ENCODE results near the gene STAB2. TPM values are rescaled to one million over a fixed set of nuclear protein-coding genes. Genes with fewer than 3 reads are reported as not detected.

STAB2 gene
- polyA plus RNA-seq, 1 donor from 2014 or later, result not detected

GRCh38 chr12:103705927-103706326 lies 118.9 kb downstream of the STAB2 start:
- no peaks in the 10 kb centered on the region for H3K79me2 ChIP-seq (replicated peaks; ENCODE audit: insufficient read depth, low read length)
- H3K27ac ChIP-seq (ENCODE audit: low read length), result no peak overlapping the region
- no peak overlapping the region for H2AFZ ChIP-seq (ENCODE audit: low read depth, low read length)
- no peaks in the 10 kb centered on the region for H3K27me3 ChIP-seq (ENCODE audit: insufficient read depth, low read depth, low read length)
- no peak overlapping the region for H3K9ac ChIP-seq (ENCODE audit: low read length)
- no peaks in the 10 kb centered on the region for H4K20me1 ChIP-seq (ENCODE audit: insufficient read depth)
- H3K9me3 ChIP-seq (ENCODE audit: low read length), result no peaks in the 10 kb centered on the region
- TF ChIP-seq CTCF (IDR thresholded peaks at IDR 0.05; ENCODE audit: poor library complexity, severe bottlenecking), result no peak
- TF ChIP-seq EZH2 (IDR thresholded peaks at IDR 0.05; ENCODE audit: borderline replicate concordance, insufficient read depth, low read length, poor library complexity, severe bottlenecking), result no peak
- TF ChIP-seq RAD21 (conservative IDR thresholded peaks at IDR 0.05), result no peak
- no peak for TF ChIP-seq EP300 (conservative IDR thresholded peaks at IDR 0.05; ENCODE audit: poor library complexity, severe bottlenecking)
- TF ChIP-seq MXI1 (conservative IDR thresholded peaks at IDR 0.05; ENCODE audit: poor library complexity, severe bottlenecking), result no peak
- TF ChIP-seq TAF1 (IDR thresholded peaks at IDR 0.05; ENCODE audit: low read depth), result no peak
- TF ChIP-seq REST (IDR thresholded peaks at IDR 0.05; ENCODE audit: borderline replicate concordance), result no peak
- TF ChIP-seq SMC3 (conservative IDR thresholded peaks at IDR 0.05; ENCODE audit: poor library complexity), result no peak
- no peak for TF ChIP-seq POLR2AphosphoS5 (IDR thresholded peaks at IDR 0.05)
- H3K36me3 ChIP-seq (ENCODE audit: insufficient read depth, low read length), result no peaks in the 10 kb centered on the region
- no peaks in the 10 kb centered on the region for H3K9me2 ChIP-seq (ENCODE audit: insufficient read depth, low read length)
- H3K4me2 ChIP-seq (ENCODE audit: low read length), result no peak overlapping the region
- no peak overlapping the region for H3K4me3 ChIP-seq (ENCODE audit: low read length)
- H3F3A ChIP-seq (ENCODE audit: insufficient read depth, low read length, poor library complexity, severe bottlenecking), result no peaks in the 10 kb centered on the region

GRCh38 chr12:103707446-103707845 lies 120.4 kb downstream of the STAB2 start:
- TF ChIP-seq MXI1 (conservative IDR thresholded peaks at IDR 0.05; ENCODE audit: poor library complexity, severe bottlenecking), result no peak
- no peak for TF ChIP-seq EZH2 (IDR thresholded peaks at IDR 0.05; ENCODE audit: borderline replicate concordance, insufficient read depth, low read length, poor library complexity, severe bottlenecking)
- no peak for TF ChIP-seq REST (IDR thresholded peaks at IDR 0.05; ENCODE audit: borderline replicate concordance)
- no peak for TF ChIP-seq RAD21 (conservative IDR thresholded peaks at IDR 0.05)
- TF ChIP-seq TAF1 (IDR thresholded peaks at IDR 0.05; ENCODE audit: low read depth), result no peak
- no peak for TF ChIP-seq SMC3 (conservative IDR thresholded peaks at IDR 0.05; ENCODE audit: poor library complexity)
- no peak for TF ChIP-seq EP300 (conservative IDR thresholded peaks at IDR 0.05; ENCODE audit: poor library complexity, severe bottlenecking)
- no peak for TF ChIP-seq CTCF (IDR thresholded peaks at IDR 0.05; ENCODE audit: poor library complexity, severe bottlenecking)
- no peak for TF ChIP-seq POLR2AphosphoS5 (IDR thresholded peaks at IDR 0.05)
- Histone ChIP-seq H3K27me3 (ENCODE audit: insufficient read depth, low read depth, low read length) (no peaks in the 10 kb centered on the region), H3K9ac (ENCODE audit: low read length) (no peak overlapping the region), H3K4me2 (ENCODE audit: low read length) (no peak overlapping the region), H3K79me2 (replicated peaks; ENCODE audit: insufficient read depth, low read length) (no peaks in the 10 kb centered on the region), H3K36me3 (ENCODE audit: insufficient read depth, low read length) (no peaks in the 10 kb centered on the region), H3K9me3 (ENCODE audit: low read length) (no peaks in the 10 kb centered on the region), H3K27ac (ENCODE audit: low read length) (no peak overlapping the region), H3F3A (ENCODE audit: insufficient read depth, low read length, poor library complexity, severe bottlenecking) (no peaks in the 10 kb centered on the region), H3K4me3 (ENCODE audit: low read length) (no peak overlapping the region), H3K9me2 (ENCODE audit: insufficient read depth, low read length) (no peaks in the 10 kb centered on the region), H2AFZ (ENCODE audit: low read depth, low read length) (no peak overlapping the region), H4K20me1 (ENCODE audit: insufficient read depth) (no peaks in the 10 kb centered on the region)

Data from neural cell (in vitro differentiated cells).